NCI-H2107 treated with DMSO at 0.1 percent for 48 hours (cell line): ENCODE results near the gene CKMT1A.
"Not testable (repeated sequence)": the region's sequence is repeated elsewhere in the genome, so short reads cannot be mapped to it uniquely, and the experiment has no call there.

Experiments
- DNase-seq: peaks from one replicate; lab custom pipeline; 2025; ENCODE audit not compliant: unreplicated experiment; lab: John Stamatoyannopoulos, UW

The CKMT1A gene

DNA sequence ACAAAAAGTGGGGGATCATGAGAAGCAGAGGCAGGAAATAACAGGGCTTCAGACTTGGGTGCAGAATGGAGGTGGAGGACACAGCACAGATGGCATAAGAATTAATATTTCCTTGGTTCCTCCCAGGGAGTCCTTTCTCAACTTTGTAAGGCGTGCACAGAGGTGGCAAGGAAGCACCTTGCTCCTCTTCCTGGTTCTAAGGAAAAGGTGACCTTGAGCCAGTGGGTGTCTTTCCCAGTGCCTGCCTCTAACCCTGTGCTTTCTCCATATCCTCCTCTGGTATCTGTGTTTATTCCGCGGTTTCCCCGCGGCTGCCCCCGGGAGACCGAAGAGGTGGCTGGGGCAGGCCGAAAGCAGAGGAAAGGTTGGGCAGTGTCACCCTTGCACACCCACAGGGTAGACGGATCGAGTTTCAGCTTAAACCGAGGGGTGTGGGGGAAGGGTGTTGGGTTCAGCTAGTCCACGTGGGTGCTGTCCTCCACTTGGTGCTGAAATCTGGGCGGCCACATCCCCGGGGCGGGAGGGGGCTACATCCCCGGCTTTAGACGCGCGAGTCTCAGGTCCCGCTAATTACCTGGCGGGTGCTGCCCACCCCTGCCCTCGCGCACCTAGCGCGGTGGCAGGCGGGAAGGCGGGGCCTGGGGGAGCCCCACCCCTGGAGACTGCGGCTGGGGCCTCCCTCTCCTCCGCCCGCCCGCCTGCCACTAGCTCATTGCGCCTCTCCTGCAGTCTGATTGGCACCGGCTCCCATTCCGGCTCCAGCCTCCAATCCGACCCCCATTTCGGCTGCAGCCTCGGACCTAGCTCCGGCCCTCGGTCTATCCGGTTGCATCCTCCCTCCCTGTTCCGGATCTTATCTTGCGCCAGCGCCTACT lies at the start of gene CKMT1A:
TSS of gene CKMT1A (plus strand) at position 712 of the 875 bp plus-strand sequence. CDS start 192 bp downstream, outside the sequence.
- DNase-seq = not testable (repeated sequence)

DNA sequence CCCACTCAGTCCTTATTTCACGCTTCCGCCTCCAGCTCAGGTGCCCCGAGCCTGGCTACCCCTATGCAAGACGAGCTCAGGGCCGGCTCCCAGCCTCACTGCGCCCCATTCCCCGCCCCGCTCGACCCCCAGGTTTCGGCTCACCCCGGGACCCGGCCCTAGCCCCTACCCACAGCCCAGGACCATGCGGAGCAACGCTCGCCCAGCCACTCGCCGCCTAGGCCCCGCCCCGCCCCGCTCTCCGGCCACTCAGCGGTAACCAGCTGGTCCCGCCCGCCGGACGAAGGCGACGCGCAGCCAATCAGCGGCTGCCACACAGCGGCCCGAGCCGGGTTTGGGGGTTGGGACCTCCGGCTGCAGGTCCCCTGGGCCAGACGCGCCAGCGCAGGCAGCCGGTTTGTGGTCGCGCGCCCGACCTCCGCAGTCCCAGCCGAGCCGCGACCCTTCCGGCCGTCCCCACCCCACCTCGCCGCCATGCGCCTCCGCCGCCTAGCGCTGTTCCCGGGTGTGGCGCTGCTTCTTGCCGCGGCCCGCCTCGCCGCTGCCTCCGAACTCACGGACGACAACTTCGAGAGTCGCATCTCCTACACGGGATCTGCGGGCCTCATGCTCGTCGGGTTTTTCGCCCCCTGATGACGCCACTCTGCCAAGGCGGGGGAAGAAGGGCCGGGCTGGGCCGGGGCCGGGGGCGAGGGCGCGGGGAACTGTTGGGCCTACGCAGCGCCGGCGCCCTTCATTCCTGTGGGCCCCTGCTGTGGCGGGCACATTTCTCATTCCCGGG lies 44.8 kb upstream of the CKMT1A start, which contains the start of gene CATSPER2:
TSS of gene CATSPER2 (minus strand) at position 196 of the 781 bp plus-strand sequence. CDS start 783 bp downstream, outside the sequence.
- DNase-seq = no peak

DNA sequence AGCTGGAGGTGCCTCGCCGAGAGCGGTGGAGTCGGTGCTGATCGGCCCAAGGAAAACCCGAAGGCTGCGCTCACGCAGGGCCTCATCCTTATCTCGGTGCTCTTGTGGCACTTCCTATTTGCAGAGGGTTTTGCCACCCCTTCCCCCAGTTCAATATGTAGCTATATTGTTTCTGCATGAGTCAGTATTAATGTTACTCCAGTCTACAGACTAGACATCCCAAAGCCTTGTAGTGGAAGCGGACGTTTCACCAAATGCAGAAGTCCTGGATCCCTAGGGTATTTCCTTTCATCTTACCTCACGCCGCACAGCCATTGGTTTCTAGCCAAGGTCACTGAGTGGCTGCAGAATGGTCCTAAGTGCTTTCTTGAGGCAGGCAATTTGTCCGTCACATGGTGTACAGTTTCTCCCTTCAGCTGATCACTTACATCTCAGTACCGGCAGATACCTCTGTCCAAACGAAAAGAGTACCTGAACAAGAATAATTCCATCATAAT lies 44.2 kb upstream of the CKMT1A start:
- not testable (repeated sequence) for DNase-seq

DNA sequence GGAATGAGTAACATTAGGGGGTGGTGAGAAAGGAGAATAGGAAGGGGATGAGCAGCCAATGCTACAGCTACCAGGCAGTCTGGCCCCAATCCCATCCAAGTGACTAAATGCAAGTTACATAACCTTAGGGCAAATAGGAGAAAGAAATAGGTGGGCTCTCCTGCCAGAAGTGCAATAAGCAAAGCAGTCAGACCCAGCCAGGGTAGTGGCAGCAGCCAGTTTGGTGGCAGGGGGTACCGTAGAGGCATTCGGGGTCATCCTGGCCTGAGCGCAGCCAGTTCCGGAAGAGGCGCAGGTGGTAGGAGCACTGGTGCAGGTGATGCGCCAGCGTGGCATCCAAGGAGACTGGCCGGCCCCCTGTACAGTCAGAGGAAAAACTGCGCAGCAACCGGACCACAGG lies 33.9 kb upstream of the CKMT1A start:
- not testable (repeated sequence) for DNase-seq

DNA sequence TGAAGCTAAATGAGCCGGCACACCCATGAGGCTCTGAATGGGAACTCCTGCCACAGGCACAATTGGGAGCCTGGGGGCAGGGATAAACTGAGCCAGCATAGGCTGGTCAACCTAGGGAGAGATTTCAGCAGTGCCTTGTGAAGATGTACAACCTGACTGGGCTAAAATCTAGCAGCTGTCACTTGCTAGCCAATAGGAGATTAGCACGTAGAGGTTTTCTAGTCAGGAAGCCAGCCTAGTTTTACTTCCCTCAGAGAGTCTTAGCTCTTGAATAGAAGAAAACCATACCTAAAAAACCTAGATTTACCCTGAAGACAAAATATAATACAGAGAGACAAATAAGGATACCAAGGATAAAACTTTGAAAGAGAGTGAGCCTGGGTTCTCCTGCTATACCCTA lies 31.4 kb upstream of the CKMT1A start:
- not testable (repeated sequence) for DNase-seq

DNA sequence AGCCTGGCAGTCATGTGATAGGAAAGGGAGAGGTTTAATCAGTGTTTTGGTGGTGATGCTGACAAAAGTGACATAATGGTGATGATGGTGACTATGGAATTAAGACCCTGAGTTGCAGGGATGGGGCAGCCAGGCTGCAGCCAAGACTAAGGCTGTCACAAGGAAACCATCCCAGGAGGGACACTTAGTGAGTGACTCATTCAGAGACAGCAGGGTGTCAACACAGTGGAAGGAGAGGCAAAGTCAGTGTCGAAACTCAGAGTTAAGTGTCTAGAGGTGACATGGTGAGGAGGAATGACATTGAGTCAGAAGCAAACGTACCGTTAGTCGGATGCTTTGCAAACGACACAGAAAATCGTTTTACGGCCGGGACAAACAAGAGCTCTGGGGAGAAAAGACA lies 30.3 kb upstream of the CKMT1A start:
- not testable (repeated sequence) for DNase-seq

DNA sequence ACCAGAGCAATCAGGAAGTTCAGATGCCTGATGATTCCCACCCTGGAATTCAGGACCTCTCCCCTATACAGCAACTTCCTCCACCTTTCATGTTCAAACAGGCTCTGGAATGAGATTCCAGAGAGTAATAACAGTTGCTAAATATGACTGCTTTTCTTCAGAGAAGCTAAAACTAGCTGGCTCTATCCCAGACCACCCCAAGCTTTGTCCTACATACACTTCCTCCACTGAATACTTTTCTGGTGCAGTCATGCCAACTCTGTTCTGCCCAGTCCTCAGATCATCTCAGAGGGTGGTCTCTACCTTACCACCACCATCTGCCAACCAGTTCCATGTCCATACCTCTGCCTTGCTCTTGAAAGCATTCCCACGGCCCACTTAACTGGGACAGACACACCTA lies 27.5 kb upstream of the CKMT1A start:
- not testable (repeated sequence) for DNase-seq

DNA sequence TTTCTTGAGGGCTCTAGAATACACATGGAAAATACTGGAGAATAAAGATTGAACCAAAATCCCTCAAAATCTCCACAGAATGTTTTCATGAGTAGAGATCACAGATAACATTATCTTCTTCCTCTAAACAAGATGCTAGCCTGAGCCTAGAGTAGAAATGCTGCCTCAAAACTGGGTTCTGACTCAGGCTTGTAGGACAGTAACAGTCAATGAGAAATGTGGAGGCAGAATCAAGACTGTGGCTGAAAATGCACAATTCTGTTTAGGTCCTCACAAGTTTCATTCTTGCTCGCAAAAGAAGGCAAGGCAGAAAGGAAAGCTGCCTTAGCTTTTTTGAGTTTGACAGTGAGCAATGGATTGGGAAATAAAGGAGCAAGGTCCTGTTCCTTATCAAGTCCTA lies 19.5 kb upstream of the CKMT1A start:
- DNase-seq = not testable (repeated sequence)

DNA sequence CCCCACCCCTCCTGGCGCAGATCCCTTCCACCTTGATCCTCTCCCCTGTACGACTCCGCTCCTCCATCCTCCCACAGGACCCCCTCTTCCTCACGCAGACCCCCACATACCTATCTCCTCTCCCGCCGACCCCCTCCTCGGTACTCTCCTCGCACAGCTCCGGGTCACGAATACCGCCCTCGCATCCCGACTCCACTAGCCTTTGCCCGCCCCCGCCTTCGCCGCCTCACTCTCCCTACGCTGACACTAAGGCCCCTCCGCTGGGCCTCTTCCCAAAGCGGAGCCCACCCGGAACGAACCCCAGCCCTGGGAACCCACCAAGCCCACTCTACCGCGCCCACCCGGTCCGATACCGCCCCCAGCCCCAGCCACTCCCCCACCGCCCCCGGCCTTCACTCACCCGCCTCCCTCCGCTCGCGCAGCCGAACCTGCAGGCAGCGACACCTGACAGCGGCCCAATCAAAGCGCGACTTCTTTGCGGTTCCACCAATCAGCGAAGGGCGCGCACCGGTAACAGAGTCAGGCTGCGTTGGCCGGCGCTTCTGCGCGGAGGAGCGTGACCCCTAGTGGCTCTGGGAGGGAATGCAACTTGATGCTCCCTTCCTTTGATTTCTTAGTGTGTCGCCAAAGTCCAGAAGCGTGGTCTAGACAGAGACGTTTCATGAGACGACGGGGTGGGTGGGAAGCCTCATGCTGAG lies 3.9 kb upstream of the CKMT1A start:
- not testable (repeated sequence) for DNase-seq

DNA sequence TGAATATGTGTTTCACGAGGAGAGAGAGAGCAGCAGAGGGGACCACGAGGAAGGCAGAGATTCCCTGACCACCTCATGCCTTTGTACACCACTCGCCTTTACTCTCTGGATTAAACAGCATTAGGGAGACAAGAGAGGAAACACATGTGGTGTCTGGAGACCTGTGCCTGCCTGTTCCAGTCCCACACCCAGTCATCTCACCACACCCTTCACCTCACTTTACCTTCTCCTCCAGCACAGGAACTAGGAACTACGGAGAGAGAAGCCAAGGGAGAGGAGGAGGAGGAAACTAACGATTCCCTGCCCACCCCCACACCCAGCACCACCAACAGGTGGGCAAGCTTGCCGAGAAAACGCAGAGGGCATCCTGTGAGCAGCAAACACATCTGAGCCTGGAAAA lies 980 bp upstream of the CKMT1A start:
- DNase-seq = not testable (repeated sequence)

DNA sequence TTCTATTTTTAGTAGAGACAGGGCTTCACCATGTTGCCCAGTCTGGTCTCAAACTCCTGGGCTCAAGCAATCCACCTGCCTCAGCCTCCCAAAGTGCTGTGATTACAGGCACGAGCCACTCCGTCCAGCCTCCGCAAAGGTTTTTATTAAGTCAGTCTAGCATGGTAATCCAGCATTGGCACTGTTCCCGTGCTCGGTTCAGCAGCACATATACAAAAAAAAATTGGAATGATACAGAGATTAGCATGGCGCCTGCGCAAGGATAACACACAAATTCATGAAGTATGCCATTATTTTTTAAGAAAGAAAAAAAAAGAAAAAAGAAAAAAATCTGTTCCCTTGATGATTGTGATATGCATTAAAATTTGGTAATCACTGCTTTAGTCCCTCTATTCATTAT lies 8.5 kb downstream of the CKMT1A start:
- no peak for DNase-seq

DNA sequence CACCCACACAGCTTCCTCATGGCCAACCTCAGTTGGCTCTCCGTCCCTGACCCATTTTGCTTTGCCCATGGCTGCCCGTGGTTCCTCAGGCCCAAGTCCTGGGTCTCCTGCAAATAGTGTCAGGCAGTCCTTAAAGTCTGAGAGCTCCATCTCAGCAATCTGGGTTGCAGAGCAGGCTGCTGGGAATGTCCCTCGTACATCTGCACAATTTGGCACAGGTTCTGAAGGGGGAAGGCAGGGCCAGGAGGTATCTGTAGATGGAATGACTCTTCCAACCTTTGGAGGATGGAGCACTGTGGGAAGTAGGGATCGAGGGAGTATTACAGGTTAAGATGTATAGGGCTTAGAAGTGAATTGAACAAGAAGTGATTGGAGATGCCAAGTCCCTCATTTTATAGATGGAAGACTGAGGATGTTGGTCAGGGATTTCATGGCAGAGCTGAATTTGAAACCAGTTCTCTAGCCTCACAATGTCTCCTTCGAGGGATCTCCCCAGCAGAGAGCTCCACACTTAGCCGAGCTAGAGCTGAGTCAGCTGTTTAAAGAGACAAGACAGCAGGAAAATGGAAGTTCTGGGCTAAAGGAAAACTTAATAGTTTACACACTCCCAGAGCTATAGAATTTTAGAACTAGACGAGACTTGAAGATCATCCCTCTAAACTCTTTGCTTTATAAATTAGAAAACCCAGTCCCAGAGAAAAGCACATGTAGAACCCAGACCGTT lies 9.2 kb downstream of the CKMT1A start:
- no peak for DNase-seq

DNA sequence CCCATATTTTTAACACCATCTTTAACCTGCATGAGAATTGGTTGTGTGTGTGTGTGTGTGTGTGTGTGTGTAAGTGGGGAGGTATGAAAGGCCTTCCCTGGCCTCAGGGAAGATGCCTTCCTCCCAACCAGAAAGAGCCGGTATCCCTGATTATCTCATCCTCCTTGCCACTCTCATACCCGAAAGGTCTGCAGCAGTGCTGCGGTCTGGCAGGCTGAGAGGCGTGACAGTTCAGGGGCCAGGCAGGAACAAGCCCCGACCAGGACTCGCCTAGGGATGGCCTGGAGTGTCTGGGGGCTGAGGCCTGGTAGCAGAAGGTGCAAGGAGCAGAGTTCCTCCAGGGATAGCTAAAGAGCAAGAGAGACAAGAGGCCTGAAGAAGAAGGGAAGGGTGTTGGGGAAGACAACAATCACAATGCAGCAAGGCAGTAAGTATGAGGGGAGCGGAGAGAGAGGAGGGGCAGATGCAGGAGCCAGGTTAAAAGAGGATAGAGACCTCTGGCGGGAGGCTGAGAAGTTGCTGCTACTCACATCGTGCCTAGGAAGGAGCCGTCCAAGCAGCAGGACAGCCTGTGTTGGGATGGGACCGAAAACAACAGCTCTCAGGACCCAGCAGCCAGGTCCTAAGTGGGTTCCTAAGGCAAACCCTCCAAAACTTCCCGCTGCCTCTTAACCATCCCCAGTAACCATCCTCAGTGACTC lies 16.9 kb downstream of the CKMT1A start:
- DNase-seq = not testable (repeated sequence)

DNA sequence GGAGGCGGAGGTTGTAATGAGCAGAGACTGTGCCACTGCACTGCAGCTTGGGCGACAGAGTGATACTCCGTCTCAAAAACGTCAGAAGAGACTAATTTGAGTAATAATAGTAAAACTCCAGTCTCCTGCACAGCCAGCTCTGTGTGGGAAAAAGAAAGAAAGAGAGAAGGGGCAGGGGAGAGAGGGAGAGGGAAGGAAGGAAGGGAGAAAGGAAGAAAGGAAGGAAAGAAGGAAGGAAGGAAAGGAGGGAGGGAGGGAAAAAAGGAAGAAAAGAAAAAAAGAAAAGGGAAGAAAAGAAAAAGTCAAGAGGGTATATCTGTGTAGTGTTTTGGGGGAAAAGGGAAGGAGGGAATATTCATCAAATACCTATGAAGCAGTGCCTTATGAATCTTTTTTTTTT lies 29.5 kb downstream of the CKMT1A start:
- no peak for DNase-seq

DNA sequence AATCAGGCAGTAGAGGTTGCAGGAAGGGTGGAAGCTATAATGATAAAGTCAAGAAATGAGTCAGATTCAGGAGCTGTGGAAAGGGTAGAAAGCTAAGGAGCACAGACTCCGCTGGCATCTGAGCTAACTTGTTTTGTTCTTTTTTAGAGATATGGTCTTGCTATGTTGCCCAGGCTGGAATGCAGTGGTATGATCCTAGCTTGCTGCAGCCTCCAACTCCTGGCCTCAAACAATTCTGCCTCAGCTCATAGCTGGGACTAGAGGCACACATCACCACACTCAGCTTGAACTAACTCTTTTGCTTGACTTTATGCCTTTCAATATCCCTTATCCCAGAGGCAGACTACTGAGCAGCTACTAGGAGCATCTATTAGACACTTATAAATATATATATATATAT lies 32.6 kb downstream of the CKMT1A start:
- not testable (repeated sequence) for DNase-seq

DNA sequence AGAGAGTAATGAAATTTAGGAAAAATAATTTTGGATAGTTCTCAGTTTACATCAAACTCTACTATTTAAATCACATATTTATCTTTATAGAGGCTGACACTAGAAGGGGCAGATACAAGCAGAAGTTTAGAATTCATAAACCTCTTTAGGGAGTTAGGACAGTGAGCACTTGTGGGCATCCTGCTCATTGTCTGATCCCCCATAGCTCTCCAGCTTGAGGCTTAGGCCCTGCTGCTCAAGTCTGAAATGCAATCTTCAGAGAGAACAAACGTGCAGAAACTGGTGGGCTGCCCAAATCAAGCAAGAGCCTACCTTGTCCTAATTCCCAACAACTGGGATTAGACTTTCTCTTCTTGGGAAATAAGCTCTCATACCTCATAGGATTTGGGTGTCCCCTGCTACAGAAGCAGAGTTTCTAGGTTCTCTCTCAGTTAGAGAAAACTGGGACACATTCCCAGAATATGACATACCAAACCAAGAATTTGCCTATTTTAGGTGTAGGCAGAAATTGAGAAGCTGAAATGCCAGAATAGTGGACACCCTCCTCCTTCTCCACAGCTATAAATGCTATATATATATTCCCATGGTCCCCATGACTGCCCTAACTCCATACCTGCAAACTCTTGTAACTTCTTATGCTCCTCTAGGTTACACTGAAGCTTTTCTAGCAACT lies 34.5 kb downstream of the CKMT1A start:
- not testable (repeated sequence) for DNase-seq

DNA sequence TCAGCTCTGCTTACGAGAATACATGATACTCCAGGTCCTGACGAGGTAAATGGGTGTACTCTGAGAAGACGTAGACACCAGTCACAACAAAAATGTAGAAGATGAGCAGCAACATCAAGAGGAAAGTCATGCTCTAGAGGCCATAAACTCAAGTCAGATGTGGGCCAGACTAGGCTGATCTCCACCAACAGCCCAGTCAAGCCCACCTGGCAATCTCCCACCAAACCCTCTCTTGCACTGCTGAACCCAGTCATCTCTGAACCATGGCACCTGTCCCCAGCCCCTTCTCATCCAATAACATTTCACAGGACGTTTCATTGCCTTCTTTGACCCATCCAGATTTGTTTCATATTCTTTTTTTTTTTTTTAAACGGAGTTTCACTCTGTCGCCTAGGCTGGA lies 41.8 kb downstream of the CKMT1A start:
- no peak for DNase-seq

DNA sequence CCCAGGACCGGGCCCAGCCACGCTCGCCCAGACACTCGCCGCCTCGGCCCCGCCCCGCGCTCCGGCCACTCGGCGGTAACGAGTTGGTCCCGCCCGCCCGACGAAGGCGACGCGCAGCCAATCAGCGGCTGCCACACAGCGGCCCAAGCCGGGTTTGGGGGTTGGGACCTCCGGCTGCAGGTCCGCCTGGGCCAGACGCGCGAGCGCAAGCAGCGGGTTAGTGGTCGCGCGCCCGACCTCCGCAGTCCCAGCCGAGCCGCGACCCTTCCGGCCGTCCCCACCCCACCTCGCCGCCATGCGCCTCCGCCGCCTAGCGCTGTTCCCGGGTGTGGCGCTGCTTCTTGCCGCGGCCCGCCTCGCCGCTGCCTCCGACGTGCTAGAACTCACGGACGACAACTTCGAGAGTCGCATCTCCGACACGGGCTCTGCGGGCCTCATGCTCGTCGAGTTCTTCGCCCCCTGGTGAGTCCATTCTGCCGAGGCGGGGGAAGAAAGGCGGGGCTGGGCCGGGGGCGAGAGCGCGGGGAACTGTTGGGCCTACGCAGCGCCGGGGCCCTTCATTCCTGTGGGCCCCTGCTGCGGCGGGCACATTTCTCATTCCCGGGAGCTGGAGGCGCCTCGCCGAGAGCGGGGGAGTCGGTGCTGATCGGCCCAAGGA lies 52.7 kb downstream of the CKMT1A start, which contains the start of gene PDIA3:
TSS of gene PDIA3 (plus strand) at position 194 of the 658 bp plus-strand sequence. CDS start at position 296, 102 bp downstream.
- DNase-seq = not testable (repeated sequence)
